ENCODE results near the gene UXS1. TPM values are rescaled to one million over a fixed set of nuclear protein-coding genes. Genes with fewer than 3 reads are reported as not detected.

UXS1 gene
- total and polyA plus RNA-seq, 2 donors (not counting 1 experiment from before 2014, with no cell fraction given), result 20.3 to 44.8 TPM

DNA sequence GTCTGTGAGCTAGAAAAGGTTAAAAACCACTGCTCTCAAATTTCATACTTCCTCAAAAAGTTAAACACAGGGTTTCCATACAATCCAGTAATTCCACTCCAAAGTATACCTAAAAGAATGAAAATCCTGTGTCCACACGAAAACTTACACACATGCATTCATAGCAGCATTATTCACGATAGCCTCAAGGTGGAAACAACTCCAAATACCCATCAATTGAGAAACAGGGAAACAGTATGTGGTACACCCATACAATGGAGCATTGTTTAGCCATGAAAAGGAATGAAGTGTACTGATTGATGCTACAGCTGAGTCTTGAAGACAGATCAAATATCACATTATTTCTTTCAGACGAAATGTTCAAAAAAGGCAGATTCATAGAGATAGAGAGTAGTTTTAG lies 36.7 kb downstream of the UXS1 start:
- peak overlapping the region in 1 of 2 donors; percentile 92 for H3K27ac ChIP-seq (ENCODE audit: low read length in 2 of 2)
- peaks cover 10 to 20% of the 10 kb centered on the region in 2 experiments for H3K36me3 ChIP-seq (replicated peaks in 1 of 2; ENCODE audit: control extremely low read depth in 1 of 2, control insufficient read depth in 1 of 2, extremely low read depth in 1 of 2, insufficient read depth in 2 of 2, low read length in 1 of 2)
- TF ChIP-seq EZH2 (IDR thresholded peaks at IDR 0.05; ENCODE audit: borderline replicate concordance, insufficient read depth, low read depth, low read length, poor library complexity, severe bottlenecking), result no peak
- TF ChIP-seq, protein P1, sequence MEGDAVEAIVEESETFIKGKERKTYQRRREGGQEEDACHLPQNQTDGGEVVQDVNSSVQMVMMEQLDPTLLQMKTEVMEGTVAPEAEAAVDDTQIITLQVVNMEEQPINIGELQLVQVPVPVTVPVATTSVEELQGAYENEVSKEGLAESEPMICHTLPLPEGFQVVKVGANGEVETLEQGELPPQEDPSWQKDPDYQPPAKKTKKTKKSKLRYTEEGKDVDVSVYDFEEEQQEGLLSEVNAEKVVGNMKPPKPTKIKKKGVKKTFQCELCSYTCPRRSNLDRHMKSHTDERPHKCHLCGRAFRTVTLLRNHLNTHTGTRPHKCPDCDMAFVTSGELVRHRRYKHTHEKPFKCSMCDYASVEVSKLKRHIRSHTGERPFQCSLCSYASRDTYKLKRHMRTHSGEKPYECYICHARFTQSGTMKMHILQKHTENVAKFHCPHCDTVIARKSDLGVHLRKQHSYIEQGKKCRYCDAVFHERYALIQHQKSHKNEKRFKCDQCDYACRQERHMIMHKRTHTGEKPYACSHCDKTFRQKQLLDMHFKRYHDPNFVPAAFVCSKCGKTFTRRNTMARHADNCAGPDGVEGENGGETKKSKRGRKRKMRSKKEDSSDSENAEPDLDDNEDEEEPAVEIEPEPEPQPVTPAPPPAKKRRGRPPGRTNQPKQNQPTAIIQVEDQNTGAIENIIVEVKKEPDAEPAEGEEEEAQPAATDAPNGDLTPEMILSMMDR (IDR thresholded peaks at IDR 0.05), result no peak
- H2AFZ ChIP-seq (ENCODE audit: insufficient read depth, low read depth, low read length, poor library complexity, severe bottlenecking), result no peak overlapping the region
- peaks cover 43% of the 10 kb centered on the region for H3K4me1 Mint-ChIP-seq
- H3K4me2 ChIP-seq (replicated peaks; ENCODE audit: low read depth, low read length, poor library complexity, severe bottlenecking), result no peak overlapping the region
- H3K9ac ChIP-seq (ENCODE audit: low read length), result no peak overlapping the region
- ATAC-seq (ENCODE audit: low read depth), result no peak
- ChIA-PET CTCF (interaction anchor here (1.0 to 1.6 kb wide), 2 partner anchors 9 to 52 kb away, joined by 3 to 4 read pairs; no protein-coding TSS in a partner anchor), POLR2A (no interaction called here)
- peaks cover 6 to 18% (median 8%) of the 10 kb centered on the region in 3 donors for H3K9me3 ChIP-seq (ENCODE audit: control extremely low read depth in 1 of 3, control insufficient read depth in 2 of 3, insufficient read depth in 1 of 3, low read length in 2 of 3)
- no peaks in the 10 kb centered on the region for H4K20me1 ChIP-seq (ENCODE audit: control insufficient read depth, insufficient read depth, low read length, poor library complexity, severe bottlenecking)
- H3K27ac Mint-ChIP-seq, result peak overlapping the region; percentile 8
- H3K4me3 Mint-ChIP-seq, result no peak overlapping the region
- H3K27me3 ChIP-seq (replicated peaks in 1 of 4; ENCODE audit: control extremely low read depth in 1 of 4, control insufficient read depth in 3 of 4, insufficient read depth in 4 of 4, low read length in 3 of 4), result no peaks in the 10 kb centered on the region
- peaks cover 33 to 38% of the 10 kb centered on the region in 2 donors for H3K4me1 ChIP-seq (ENCODE audit: control insufficient read depth in 2 of 2, insufficient read depth in 2 of 2, low read length in 2 of 2)
- no peak for DNase-seq
- H3K4me3 ChIP-seq (ENCODE audit: control extremely low read depth in 1 of 5, extremely low read depth in 1 of 5, insufficient read depth in 1 of 5, low read depth in 2 of 5, low read length in 4 of 5), result no peak overlapping the region
- no peaks in the 10 kb centered on the region for H3K9me3 Mint-ChIP-seq (ENCODE audit: insufficient read depth)
- intact Hi-C loops (cut with micrococcal nuclease), result no loop called here
- no CpG with 5 or more reads among the region's 3 CpGs for WGBS (ENCODE audit: insufficient coverage)
- H3K27me3 Mint-ChIP-seq, result no peaks in the 10 kb centered on the region
- H3K79me2 ChIP-seq (ENCODE audit: control insufficient read depth, insufficient read depth, low read length), result peaks cover 26% of the 10 kb centered on the region

DNA sequence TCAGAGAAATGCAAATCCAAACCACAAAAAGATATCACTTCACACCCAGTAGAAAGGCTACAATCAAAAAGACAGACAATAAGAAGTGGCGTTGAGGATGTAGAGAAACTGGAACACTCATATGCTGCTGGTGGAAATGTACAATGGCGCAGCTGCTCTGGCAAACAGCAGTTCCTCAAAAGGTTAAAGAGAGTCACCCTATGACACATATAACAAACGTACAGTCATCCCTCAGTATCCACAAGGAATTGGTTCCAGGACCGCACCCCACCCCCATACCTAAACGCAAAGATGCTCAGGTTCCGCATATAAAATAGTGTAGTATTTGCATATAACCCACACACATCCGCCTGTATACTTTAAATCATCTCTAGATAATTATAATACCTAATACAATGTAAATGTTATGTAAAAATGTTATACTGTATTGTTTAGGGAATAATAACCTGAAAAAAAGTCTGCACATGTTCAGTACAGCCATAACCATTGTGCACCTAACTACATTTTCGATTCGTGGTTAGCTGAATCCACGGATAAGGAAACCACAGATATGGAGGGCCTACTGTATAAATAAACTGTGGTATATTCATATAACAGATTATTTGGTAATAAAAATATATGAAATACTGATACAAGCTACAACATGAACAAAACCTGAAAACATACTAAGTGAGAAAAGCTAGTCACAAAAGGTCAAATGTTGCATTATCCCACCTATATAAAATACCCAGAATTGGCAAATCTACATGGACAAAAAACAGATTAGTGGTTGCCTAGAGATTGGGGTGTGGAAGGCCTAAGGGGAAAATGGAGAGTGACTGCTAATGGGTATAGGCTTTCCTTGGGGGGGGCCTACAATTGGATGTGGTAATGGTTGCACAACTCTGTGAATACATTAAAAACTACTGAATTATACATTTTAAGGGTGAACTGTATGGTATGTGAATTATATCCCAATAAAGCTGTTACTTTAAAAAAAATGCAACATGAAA lies 37.5 kb downstream of the UXS1 start:
- ATAC-seq (ENCODE audit: low read depth) (no peak), DNase-seq (no peak)
- Mint-ChIP-seq H3K4me1 (peaks cover 40% of the 10 kb centered on the region), H3K4me3 (no peak overlapping the region), H3K27me3 (no peaks in the 10 kb centered on the region), H3K9me3 (ENCODE audit: insufficient read depth) (no peaks in the 10 kb centered on the region), H3K27ac (no peak overlapping the region)
- Histone ChIP-seq H3K27ac (ENCODE audit: low read length in 2 of 2) (peak overlapping the region in 1 of 2 donors; percentile 24), H3K9ac (ENCODE audit: low read length) (no peak overlapping the region), H3K27me3 (replicated peaks in 1 of 4; ENCODE audit: control extremely low read depth in 1 of 4, control insufficient read depth in 3 of 4, insufficient read depth in 4 of 4, low read length in 3 of 4) (no peaks in the 10 kb centered on the region), H3K4me3 (ENCODE audit: control extremely low read depth in 1 of 5, extremely low read depth in 1 of 5, insufficient read depth in 1 of 5, low read depth in 2 of 5, low read length in 4 of 5) (no peak overlapping the region), H4K20me1 (ENCODE audit: control insufficient read depth, insufficient read depth, low read length, poor library complexity, severe bottlenecking) (no peaks in the 10 kb centered on the region), H3K79me2 (ENCODE audit: control insufficient read depth, insufficient read depth, low read length) (peaks cover 33% of the 10 kb centered on the region), H3K4me2 (replicated peaks; ENCODE audit: low read depth, low read length, poor library complexity, severe bottlenecking) (no peak overlapping the region), H3K9me3 (ENCODE audit: control extremely low read depth in 1 of 3, control insufficient read depth in 2 of 3, insufficient read depth in 1 of 3, low read length in 2 of 3) (peaks cover 6 to 18% (median 8%) of the 10 kb centered on the region in 3 donors), H3K36me3 (replicated peaks in 1 of 2; ENCODE audit: control extremely low read depth in 1 of 2, control insufficient read depth in 1 of 2, extremely low read depth in 1 of 2, insufficient read depth in 2 of 2, low read length in 1 of 2) (peaks cover 10 to 20% of the 10 kb centered on the region in 2 experiments), H2AFZ (ENCODE audit: insufficient read depth, low read depth, low read length, poor library complexity, severe bottlenecking) (no peak overlapping the region), H3K4me1 (ENCODE audit: control insufficient read depth in 2 of 2, insufficient read depth in 2 of 2, low read length in 2 of 2) (peaks cover 27 to 32% of the 10 kb centered on the region in 2 donors)
- ChIA-PET POLR2A (no interaction called here), CTCF (interaction anchor here (1.0 to 1.6 kb wide), 2 partner anchors 9 to 51 kb away, joined by 3 to 4 read pairs; no protein-coding TSS in a partner anchor)
- WGBS (ENCODE audit: insufficient coverage), result no CpG with 5 or more reads among the region's 10 CpGs
- intact Hi-C loops (cut with micrococcal nuclease), result no loop called here
- TF ChIP-seq EZH2 (IDR thresholded peaks at IDR 0.05; ENCODE audit: borderline replicate concordance, insufficient read depth, low read depth, low read length, poor library complexity, severe bottlenecking), result no peak
- TF ChIP-seq, protein P1 (IDR thresholded peaks at IDR 0.05), result no peak
